ENCODE data around the gene POU4F2.

The POU4F2 gene

GRCh38 chr4:146638786-146639505 lies at the start of gene POU4F2:
POU4F2 (plus strand) TSS chr4:146638893; CDS start chr4:146639141, 248 bp downstream.
- no peak for DNase-seq (ENCODE audit: extremely low read depth in 1 of 2, low read depth in 1 of 2)

- DNase-seq (ENCODE audit: extremely low read depth in 1 of 2, low read depth in 1 of 2): no peak
Measured at GRCh38 chr4:146590801-146591200, 47.9 kb upstream of the POU4F2 start.

- no peak for DNase-seq (ENCODE audit: extremely low read depth in 1 of 2, low read depth in 1 of 2)
Measured at GRCh38 chr4:146592019-146592418, 46.7 kb upstream of the POU4F2 start.

GRCh38 chr4:146632770-146633470 lies 5.8 kb upstream of the POU4F2 start:
- DNase-seq (ENCODE audit: extremely low read depth in 1 of 2, low read depth in 1 of 2): no peak

GRCh38 chr4:146633471-146633800 lies 5.3 kb upstream of the POU4F2 start:
- no peak for DNase-seq (ENCODE audit: extremely low read depth in 1 of 2, low read depth in 1 of 2)

- no peak for DNase-seq (ENCODE audit: extremely low read depth in 1 of 2, low read depth in 1 of 2)
Measured at GRCh38 chr4:146634825-146635224, 3.9 kb upstream of the POU4F2 start.

GRCh38 chr4:146637621-146638332 lies 916 bp upstream of the POU4F2 start:
- DNase-seq (ENCODE audit: extremely low read depth in 1 of 2, low read depth in 1 of 2): no peak

- no peak for DNase-seq (ENCODE audit: extremely low read depth in 1 of 2, low read depth in 1 of 2)
Measured at GRCh38 chr4:146638333-146638785, 334 bp upstream of the POU4F2 start.

GRCh38 chr4:146639506-146639932 lies 826 bp downstream of the POU4F2 start:
- no peak for DNase-seq (ENCODE audit: extremely low read depth in 1 of 2, low read depth in 1 of 2)

GRCh38 chr4:146640021-146640464 lies 1.4 kb downstream of the POU4F2 start:
- DNase-seq (ENCODE audit: extremely low read depth in 1 of 2, low read depth in 1 of 2): no peak

GRCh38 chr4:146640465-146641061 lies 1.9 kb downstream of the POU4F2 start:
- DNase-seq (ENCODE audit: extremely low read depth in 1 of 2, low read depth in 1 of 2): no peak

GRCh38 chr4:146641762-146642161 lies 3.1 kb downstream of the POU4F2 start:
- no peak for DNase-seq (ENCODE audit: extremely low read depth in 1 of 2, low read depth in 1 of 2)

GRCh38 chr4:146643812-146644401 lies 5.2 kb downstream of the POU4F2 start:
- DNase-seq (ENCODE audit: extremely low read depth in 1 of 2, low read depth in 1 of 2): no peak

GRCh38 chr4:146645921-146646320 lies 7.2 kb downstream of the POU4F2 start:
- DNase-seq (ENCODE audit: extremely low read depth in 1 of 2, low read depth in 1 of 2): no peak

GRCh38 chr4:146646593-146647325 lies 8.1 kb downstream of the POU4F2 start:
- DNase-seq (ENCODE audit: extremely low read depth in 1 of 2, low read depth in 1 of 2): no peak

GRCh38 chr4:146647615-146648460 lies 9.1 kb downstream of the POU4F2 start:
- DNase-seq (ENCODE audit: extremely low read depth in 1 of 2, low read depth in 1 of 2): no peak

GRCh38 chr4:146648461-146648783 lies 9.7 kb downstream of the POU4F2 start:
- no peak for DNase-seq (ENCODE audit: extremely low read depth in 1 of 2, low read depth in 1 of 2)

- DNase-seq (ENCODE audit: extremely low read depth in 1 of 2, low read depth in 1 of 2): no peak
Measured at GRCh38 chr4:146649232-146649631, 10.5 kb downstream of the POU4F2 start.

GRCh38 chr4:146650034-146650433 lies 11.3 kb downstream of the POU4F2 start:
- no peak for DNase-seq (ENCODE audit: extremely low read depth in 1 of 2, low read depth in 1 of 2)
